Vagina (tissue), 2 donors: Measurements from ENCODE around the gene ZNF227. TPM values are rescaled to one million over a fixed set of nuclear protein-coding genes. Genes with fewer than 3 reads are reported as not detected.
A peak's percentile ranks its signal among the peaks of the same experiment; 100 is the strongest.
"Not testable (repeated sequence)": the region's sequence is repeated elsewhere in the genome, so short reads cannot be mapped to it uniquely, and the experiment has no call there.

Source experiments
- DNase-seq, 2 donors: peaks; one replicate each; pipeline ENCODE4 v3.0.0-alpha.2; 2017; ENCODE audit errors: extremely low spot score in 2 of 2
- H3K27ac ChIP-seq: fragments of 200-600 bp; sonication (generic); one replicate; pipeline ENCODE4 v1.5.1; 2019
- H3K27me3 ChIP-seq: fragments of 200-600 bp; sonication (generic); one replicate; pipeline ENCODE4 v1.5.1; 2019
- H3K36me3 ChIP-seq, 2 donors: fragments of 200-600 bp; sonication (generic); one replicate each; pipeline ENCODE4 v1.5.1; 2017 to 2019
- H3K4me1 ChIP-seq: fragments of 200-600 bp; sonication (generic); one replicate; pipeline ENCODE4 v1.5.1; 2019
- H3K4me3 ChIP-seq, 2 donors: fragments of 200-600 bp; sonication (generic); 1 replicate in 1 of 2; 2 replicates in 1 of 2; pipeline ENCODE4 v1.5.1; 2016 to 2019
- H3K9me3 ChIP-seq: fragments of 200-600 bp; sonication (generic); one replicate; pipeline ENCODE4 v1.5.1; 2019
- CTCF ChIP-seq, 3 experiments: fragments of 450-650 bp in 2 of 3; fragments of 200-600 bp in 1 of 3; sonication (generic) in 1 of 3; IDR thresholded peaks; one replicate each; pipeline ENCODE4 v1.5.1; 2017 to 2019; ENCODE audit warnings: antibody characterized with exemption in 3 of 3, mild to moderate bottlenecking in 2 of 3, moderate library complexity in 2 of 3
- POLR2A ChIP-seq, 2 donors: fragments of 450-650 bp; IDR thresholded peaks; one replicate each; pipeline ENCODE4 v1.6.1; 2017; ENCODE audit warnings: antibody characterized with exemption in 2 of 2, mild to moderate bottlenecking in 2 of 2, moderate library complexity in 2 of 2
- POLR2AphosphoS5 ChIP-seq, 2 donors: sonication (generic); formaldehyde crosslinking; IDR thresholded peaks; one replicate each; pipeline ENCODE4 v1.9.0; 2017; ENCODE audit warnings: antibody characterized with exemption in 2 of 2, mild to moderate bottlenecking in 2 of 2, low read depth in 1 of 2; ENCODE audit not compliant: insufficient read depth in 1 of 2
- intact Hi-C: fragments of 100-400 bp; cut with DNase I; formaldehyde crosslinking; loops from one replicate; pipeline ENCODE4 v1.15.1; 2023
- total RNA-seq: library from RNA; depleted of rRNA; stranded (reverse); fragments of >200 nt; gene quantifications from one replicate; pipeline ENCODE4 v1.2.3, GENCODE V29; 2016

Gene ZNF227
- total RNA-seq: 14.2 TPM

GRCh38 chr19:44212250-44212865, at the start of gene ZNF227:
Gene ZNF227 (plus strand): TSS chr19:44212532. CDS start chr19:44217793, 5,261 bp downstream.
- Histone ChIP-seq H3K27ac (peak within 1 kb of the TSS; percentile 75), H3K4me3 (peak within 1 kb of the TSS; percentile 45 to 64), H3K36me3 (peaks cover 0 to 22% of the 10 kb centered on the region in 2 donors), H3K9me3 (peaks cover 6% of the 10 kb centered on the region), H3K27me3 (no peaks in the 10 kb centered on the region), H3K4me1 (peaks cover 20% of the 10 kb centered on the region)
- peak in 1 of 2 donors; percentile 18 for TF ChIP-seq POLR2A (IDR thresholded peaks at IDR 0.05)
- peak; percentile 88 to 92 for TF ChIP-seq POLR2AphosphoS5 (IDR thresholded peaks at IDR 0.05; ENCODE audit: insufficient read depth in 1 of 2, low read depth in 1 of 2)
- no peak for TF ChIP-seq CTCF (IDR thresholded peaks at IDR 0.05)
- peak in 1 of 2 donors; percentile 91 for DNase-seq
- intact Hi-C loops: loop anchor here (2.0 kb wide), 1 partner anchor 100 kb away; the partner anchor contains the start of gene ZNF225

- H3K9me3 ChIP-seq: peaks cover 10% of the 10 kb centered on the region
- no peak for TF ChIP-seq POLR2AphosphoS5 (IDR thresholded peaks at IDR 0.05; ENCODE audit: insufficient read depth in 1 of 2, low read depth in 1 of 2)
- TF ChIP-seq CTCF (IDR thresholded peaks at IDR 0.05): no peak
- no peak for TF ChIP-seq POLR2A (IDR thresholded peaks at IDR 0.05)
- intact Hi-C loops: no loop called here
Measured at GRCh38 chr19:44163789-44164188, 48.5 kb upstream of the ZNF227 start.

GRCh38 chr19:44164327-44164672, 48.0 kb upstream of the ZNF227 start:
- Histone ChIP-seq H3K27ac (peak overlapping the region; percentile 84), H3K4me1 (peaks cover 16% of the 10 kb centered on the region), H3K36me3 (peaks cover 0 to 33% of the 10 kb centered on the region in 2 donors), H3K27me3 (no peaks in the 10 kb centered on the region), H3K9me3 (peaks cover 7% of the 10 kb centered on the region), H3K4me3 (peak overlapping the region; percentile 59 to 79)
- DNase-seq: no peak
- intact Hi-C loops: no loop called here
- no peak for TF ChIP-seq POLR2A (IDR thresholded peaks at IDR 0.05)
- TF ChIP-seq CTCF (IDR thresholded peaks at IDR 0.05): no peak
- TF ChIP-seq POLR2AphosphoS5 (IDR thresholded peaks at IDR 0.05; ENCODE audit: insufficient read depth in 1 of 2, low read depth in 1 of 2): no peak

More at GRCh38 chr19:44163789-44164188, 48.5 kb upstream of the ZNF227 start:
- H3K4me3 ChIP-seq: no peak overlapping the region
- DNase-seq: no peak
- peaks cover 0 to 30% of the 10 kb centered on the region in 2 donors for H3K36me3 ChIP-seq
- H3K27me3 ChIP-seq: no peaks in the 10 kb centered on the region
- peaks cover 16% of the 10 kb centered on the region for H3K4me1 ChIP-seq
- H3K27ac ChIP-seq: no peak overlapping the region

GRCh38 chr19:44164673-44165512, 47.4 kb upstream of the ZNF227 start, which contains the start of gene ZNF226:
Gene ZNF226 (plus strand): TSS chr19:44165100. CDS start chr19:44170081, 4,981 bp downstream.
- TF ChIP-seq POLR2AphosphoS5 (IDR thresholded peaks at IDR 0.05; ENCODE audit: insufficient read depth in 1 of 2, low read depth in 1 of 2): peak; percentile 21 to 98
- no peak for TF ChIP-seq POLR2A (IDR thresholded peaks at IDR 0.05)
- Histone ChIP-seq H3K36me3 (peaks cover 2 to 39% of the 10 kb centered on the region in 2 donors), H3K27me3 (no peaks in the 10 kb centered on the region), H3K4me3 (peak within 1 kb of the TSS; percentile 59 to 79), H3K4me1 (peaks cover 16% of the 10 kb centered on the region), H3K9me3 (peaks cover 8% of the 10 kb centered on the region), H3K27ac (peak within 1 kb of the TSS; percentile 84)
- intact Hi-C loops: no loop called here
- DNase-seq: peak in 1 of 2 donors; percentile 93

GRCh38 chr19:44170660-44171059, 41.7 kb upstream of the ZNF227 start:
- H3K4me1 ChIP-seq, DNase-seq, H3K4me3 ChIP-seq, H3K27me3 ChIP-seq, H3K27ac ChIP-seq, intact Hi-C loops: not testable (repeated sequence)
- Histone ChIP-seq H3K36me3 (peaks cover 29 to 97% of the 10 kb centered on the region in 2 donors), H3K9me3 (peaks cover 54% of the 10 kb centered on the region)
